ENCODE results near the gene GINS2.

- TF ChIP-seq, protein P1, sequence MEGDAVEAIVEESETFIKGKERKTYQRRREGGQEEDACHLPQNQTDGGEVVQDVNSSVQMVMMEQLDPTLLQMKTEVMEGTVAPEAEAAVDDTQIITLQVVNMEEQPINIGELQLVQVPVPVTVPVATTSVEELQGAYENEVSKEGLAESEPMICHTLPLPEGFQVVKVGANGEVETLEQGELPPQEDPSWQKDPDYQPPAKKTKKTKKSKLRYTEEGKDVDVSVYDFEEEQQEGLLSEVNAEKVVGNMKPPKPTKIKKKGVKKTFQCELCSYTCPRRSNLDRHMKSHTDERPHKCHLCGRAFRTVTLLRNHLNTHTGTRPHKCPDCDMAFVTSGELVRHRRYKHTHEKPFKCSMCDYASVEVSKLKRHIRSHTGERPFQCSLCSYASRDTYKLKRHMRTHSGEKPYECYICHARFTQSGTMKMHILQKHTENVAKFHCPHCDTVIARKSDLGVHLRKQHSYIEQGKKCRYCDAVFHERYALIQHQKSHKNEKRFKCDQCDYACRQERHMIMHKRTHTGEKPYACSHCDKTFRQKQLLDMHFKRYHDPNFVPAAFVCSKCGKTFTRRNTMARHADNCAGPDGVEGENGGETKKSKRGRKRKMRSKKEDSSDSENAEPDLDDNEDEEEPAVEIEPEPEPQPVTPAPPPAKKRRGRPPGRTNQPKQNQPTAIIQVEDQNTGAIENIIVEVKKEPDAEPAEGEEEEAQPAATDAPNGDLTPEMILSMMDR (IDR thresholded peaks at IDR 0.05) = no peak
- no peak for TF ChIP-seq POLR2A (IDR thresholded peaks at IDR 0.05)
Measured at GRCh38 chr16:85704011-85704410, 15.3 kb upstream of the GINS2 start.

Measured in vagina (tissue), 2 donors.